Activated T-cell treated with anti-CD3 and anti-CD28 coated beads, Interleukin-2, amount 50 U/mL, for 4 hours (primary cell): ENCODE measurements around the gene LY6G5C. TPM values are rescaled to one million over a fixed set of nuclear protein-coding genes. Genes with fewer than 3 reads are reported as not detected.

Experiments used
- ATAC-seq, 2 donors: fragments of 200-7000 bp; cut with Tn5 transposase; one replicate each; pipeline ENCODE4 v1.10.0; 2021
- DNase-seq: peaks from one replicate; pipeline ENCODE4 v3.0.0-alpha.2; 2020
- H3K27me3 Mint-ChIP-seq: one replicate; pipeline ENCODE4 v1.8.0; 2021; ENCODE audit warnings: low read depth, mixed read lengths
- H3K36me3 Mint-ChIP-seq: one replicate; pipeline ENCODE4 v1.8.0; 2022; ENCODE audit warnings: mixed read lengths; ENCODE audit not compliant: insufficient read depth
- H3K4me1 Mint-ChIP-seq: one replicate; pipeline ENCODE4 v1.8.0; 2021; ENCODE audit warnings: low read depth, mixed read lengths
- H3K4me3 Mint-ChIP-seq: one replicate; pipeline ENCODE4 v1.8.0; 2021; ENCODE audit warnings: mild to moderate bottlenecking, moderate library complexity, mixed read lengths
- H3K9me3 Mint-ChIP-seq: one replicate; pipeline ENCODE4 v1.8.0; 2021; ENCODE audit warnings: mixed read lengths
- total RNA-seq, 3 donors: library from RNA; stranded (reverse); gene quantifications; one replicate each; pipeline ENCODE4 v1.2.1, GENCODE V29; 2021

LY6G5C gene
- total RNA-seq, 3 donors from 2014 or later, result 2.3 to 3.8 (median 3.1) TPM

- ATAC-seq (no peak), DNase-seq (no peak)
- Mint-ChIP-seq H3K36me3 (peaks cover 43% of the 10 kb centered on the region), H3K4me1 (peaks cover 5% of the 10 kb centered on the region), H3K4me3 (no peak overlapping the region), H3K9me3 (no peaks in the 10 kb centered on the region), H3K27me3 (no peaks in the 10 kb centered on the region)
Observed at GRCh38 chr6:31636698-31637596, 43.9 kb downstream of the LY6G5C start.

GRCh38 chr6:31634969-31635575 is 45.8 kb downstream of the LY6G5C start:
- Mint-ChIP-seq H3K36me3 (peaks cover 45% of the 10 kb centered on the region), H3K4me1 (peaks cover 5% of the 10 kb centered on the region), H3K9me3 (no peaks in the 10 kb centered on the region), H3K27me3 (no peaks in the 10 kb centered on the region), H3K4me3 (no peak overlapping the region)
- DNase-seq (no peak), ATAC-seq (no peak)

- Mint-ChIP-seq H3K4me1 (no peaks in the 10 kb centered on the region), H3K36me3 (peaks cover 43% of the 10 kb centered on the region)
Observed at GRCh38 chr6:31634131-31634530, 46.7 kb downstream of the LY6G5C start.

DNA sequence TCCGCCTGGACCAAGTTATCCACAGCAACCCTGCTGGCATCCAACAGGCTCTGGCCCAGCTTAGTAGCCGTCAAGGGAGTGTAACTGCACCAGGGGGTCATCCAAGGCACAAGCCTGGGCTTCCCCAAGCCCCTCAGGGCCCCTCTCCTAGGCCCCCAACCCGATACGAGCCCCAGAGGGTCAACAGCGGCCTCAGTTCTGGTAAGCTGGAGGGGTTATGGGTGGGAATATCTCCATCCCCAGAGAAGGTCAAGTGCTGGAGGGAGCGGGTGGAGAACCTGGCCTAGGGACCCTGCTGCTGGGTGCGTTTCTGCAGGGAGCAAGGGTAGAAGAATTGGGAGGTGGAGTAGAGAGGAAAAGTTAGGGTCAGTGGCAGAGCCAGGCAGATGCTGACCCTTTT is 47.4 kb downstream of the LY6G5C start:
- no peak for DNase-seq
- Mint-ChIP-seq H3K9me3 (no peaks in the 10 kb centered on the region), H3K4me3 (no peak overlapping the region), H3K36me3 (peaks cover 42% of the 10 kb centered on the region), H3K27me3 (no peaks in the 10 kb centered on the region), H3K4me1 (no peaks in the 10 kb centered on the region)
- no peak for ATAC-seq

More at GRCh38 chr6:31634131-31634530, 46.7 kb downstream of the LY6G5C start:
- H3K27me3 Mint-ChIP-seq, result no peaks in the 10 kb centered on the region
- H3K9me3 Mint-ChIP-seq, result no peaks in the 10 kb centered on the region
- no peak for DNase-seq
- H3K4me3 Mint-ChIP-seq, result no peak overlapping the region
- ATAC-seq, result no peak

DNA sequence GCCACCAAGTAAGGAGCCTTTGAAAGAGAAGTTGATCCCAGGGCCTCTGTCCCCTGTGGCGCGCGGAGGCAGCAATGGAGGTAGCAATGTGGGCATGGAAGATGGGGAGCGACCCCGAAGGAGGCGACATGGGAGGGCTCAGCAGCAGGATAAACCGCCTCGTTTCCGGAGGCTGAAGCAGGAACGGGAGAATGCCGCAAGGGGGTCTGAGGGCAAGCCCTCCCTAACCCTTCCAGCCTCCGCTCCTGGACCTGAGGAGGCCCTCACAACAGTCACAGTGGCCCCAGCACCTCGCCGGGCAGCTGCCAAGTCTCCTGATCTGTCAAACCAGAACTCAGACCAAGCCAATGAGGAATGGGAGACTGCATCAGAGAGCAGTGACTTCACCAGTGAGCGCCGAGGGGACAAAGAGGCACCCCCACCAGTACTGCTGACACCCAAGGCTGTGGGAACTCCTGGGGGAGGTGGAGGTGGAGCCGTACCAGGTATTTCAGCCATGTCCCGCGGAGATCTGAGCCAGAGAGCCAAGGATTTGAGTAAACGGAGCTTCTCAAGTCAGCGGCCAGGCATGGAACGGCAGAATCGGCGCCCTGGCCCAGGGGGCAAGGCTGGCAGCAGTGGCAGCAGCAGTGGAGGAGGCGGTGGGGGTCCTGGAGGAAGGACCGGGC is 48.5 kb downstream of the LY6G5C start:
- no peaks in the 10 kb centered on the region for H3K9me3 Mint-ChIP-seq
- peaks cover 51% of the 10 kb centered on the region for H3K36me3 Mint-ChIP-seq
- H3K27me3 Mint-ChIP-seq, result no peaks in the 10 kb centered on the region
- H3K4me3 Mint-ChIP-seq, result no peak overlapping the region
- no peaks in the 10 kb centered on the region for H3K4me1 Mint-ChIP-seq
- ATAC-seq (no peak), DNase-seq (no peak)

- H3K27me3 Mint-ChIP-seq, result no peaks in the 10 kb centered on the region
- no peaks in the 10 kb centered on the region for H3K4me1 Mint-ChIP-seq
- ATAC-seq, result no peak
Observed at GRCh38 chr6:31631681-31632278, 49.1 kb downstream of the LY6G5C start.

GRCh38 chr6:31631209-31631608 is 49.7 kb downstream of the LY6G5C start:
- peaks cover 52% of the 10 kb centered on the region for H3K36me3 Mint-ChIP-seq
- DNase-seq (no peak), ATAC-seq (no peak)
- H3K9me3 Mint-ChIP-seq, result no peaks in the 10 kb centered on the region
- H3K4me3 Mint-ChIP-seq, result no peak overlapping the region
- H3K27me3 Mint-ChIP-seq, result no peaks in the 10 kb centered on the region
- H3K4me1 Mint-ChIP-seq, result peaks cover 2% of the 10 kb centered on the region

More at GRCh38 chr6:31631681-31632278, 49.1 kb downstream of the LY6G5C start:
- Mint-ChIP-seq H3K9me3 (no peaks in the 10 kb centered on the region), H3K4me3 (no peak overlapping the region), H3K36me3 (peaks cover 50% of the 10 kb centered on the region)
- no peak for DNase-seq

- Mint-ChIP-seq H3K9me3 (no peaks in the 10 kb centered on the region), H3K36me3 (peaks cover 53% of the 10 kb centered on the region), H3K4me1 (peaks cover 2% of the 10 kb centered on the region), H3K4me3 (no peak overlapping the region), H3K27me3 (no peaks in the 10 kb centered on the region)
- DNase-seq (no peak), ATAC-seq (no peak)
Observed at GRCh38 chr6:31630177-31630934, 50.5 kb downstream of the LY6G5C start.

- no peak for DNase-seq
- Mint-ChIP-seq H3K27me3 (no peaks in the 10 kb centered on the region), H3K4me1 (peaks cover 2% of the 10 kb centered on the region), H3K4me3 (no peak overlapping the region), H3K36me3 (peaks cover 50% of the 10 kb centered on the region), H3K9me3 (no peaks in the 10 kb centered on the region)
- ATAC-seq, result no peak
Observed at GRCh38 chr6:31629014-31629413, 51.9 kb downstream of the LY6G5C start.

- no peaks in the 10 kb centered on the region for H3K27me3 Mint-ChIP-seq
- ATAC-seq, result no peak
Observed at GRCh38 chr6:31627690-31628287, 53.1 kb downstream of the LY6G5C start.

GRCh38 chr6:31626952-31627351 is 53.9 kb downstream of the LY6G5C start:
- Mint-ChIP-seq H3K27me3 (no peaks in the 10 kb centered on the region), H3K36me3 (peaks cover 56% of the 10 kb centered on the region), H3K4me3 (no peak overlapping the region), H3K4me1 (peaks cover 14% of the 10 kb centered on the region), H3K9me3 (no peaks in the 10 kb centered on the region)
- ATAC-seq (no peak), DNase-seq (no peak)

More at GRCh38 chr6:31627690-31628287, 53.1 kb downstream of the LY6G5C start:
- Mint-ChIP-seq H3K4me3 (no peak overlapping the region), H3K9me3 (no peaks in the 10 kb centered on the region), H3K4me1 (peaks cover 6% of the 10 kb centered on the region), H3K36me3 (peaks cover 52% of the 10 kb centered on the region)
- DNase-seq, result no peak
